Upper lobe of right lung (tissue), 1 donor: ENCODE data around the gene NFE2L1. TPM values are rescaled to one million over a fixed set of nuclear protein-coding genes. Genes with fewer than 3 reads are reported as not detected.

ENCODE experiments used
- ATAC-seq: fragments of 200-7000 bp; cut with Tn5 transposase; one replicate; pipeline ENCODE4 v1.9.1; 2020; ENCODE audit warnings: mild to moderate bottlenecking, moderate library complexity
- DNase-seq: peaks from one replicate; pipeline ENCODE4 v3.0.0-alpha.2; 2020
- H3K27ac ChIP-seq: fragments of 200-600 bp; one replicate; pipeline ENCODE4 v1.8.0; 2022
- H3K27me3 ChIP-seq: fragments of 200-600 bp; one replicate; pipeline ENCODE4 v1.8.0; 2022; ENCODE audit warnings: mild to moderate bottlenecking
- H3K36me3 ChIP-seq: fragments of 200-600 bp; one replicate; pipeline ENCODE4 v1.8.0; 2022
- H3K4me1 ChIP-seq: fragments of 200-600 bp; one replicate; pipeline ENCODE4 v1.8.0; 2022
- H3K4me3 ChIP-seq: fragments of 200-600 bp; one replicate; pipeline ENCODE4 v1.8.0; 2022; ENCODE audit warnings: mild to moderate bottlenecking
- H3K9me3 ChIP-seq: fragments of 200-600 bp; one replicate; pipeline ENCODE4 v1.8.0; 2022
- intact Hi-C: fragments of 100-400 bp; cut with DNase I; formaldehyde crosslinking; loops from one replicate; pipeline ENCODE4 v1.11.0; 2022
- total RNA-seq: library from RNA; stranded (reverse); fragmentation: NEBNext Ultra II Directional; extraction: Animal tissue kit (Norgen Biotek cat#: 25700); gene quantifications from one replicate; pipeline ENCODE4 v1.2.1, GENCODE V29; 2021
- TF ChIP-seq, protein P1 (sequence below): fragments of 200-600 bp; IDR thresholded peaks from one replicate; pipeline ENCODE4 v1.8.0; 2022; ENCODE audit warnings: antibody characterized with exemption
- donor health status: DM: no; HTN: yes; CAD: no; lungs with severe emphysema.

NFE2L1 gene
- total RNA-seq, 1 donor from 2014 or later: 201 TPM

DNA sequence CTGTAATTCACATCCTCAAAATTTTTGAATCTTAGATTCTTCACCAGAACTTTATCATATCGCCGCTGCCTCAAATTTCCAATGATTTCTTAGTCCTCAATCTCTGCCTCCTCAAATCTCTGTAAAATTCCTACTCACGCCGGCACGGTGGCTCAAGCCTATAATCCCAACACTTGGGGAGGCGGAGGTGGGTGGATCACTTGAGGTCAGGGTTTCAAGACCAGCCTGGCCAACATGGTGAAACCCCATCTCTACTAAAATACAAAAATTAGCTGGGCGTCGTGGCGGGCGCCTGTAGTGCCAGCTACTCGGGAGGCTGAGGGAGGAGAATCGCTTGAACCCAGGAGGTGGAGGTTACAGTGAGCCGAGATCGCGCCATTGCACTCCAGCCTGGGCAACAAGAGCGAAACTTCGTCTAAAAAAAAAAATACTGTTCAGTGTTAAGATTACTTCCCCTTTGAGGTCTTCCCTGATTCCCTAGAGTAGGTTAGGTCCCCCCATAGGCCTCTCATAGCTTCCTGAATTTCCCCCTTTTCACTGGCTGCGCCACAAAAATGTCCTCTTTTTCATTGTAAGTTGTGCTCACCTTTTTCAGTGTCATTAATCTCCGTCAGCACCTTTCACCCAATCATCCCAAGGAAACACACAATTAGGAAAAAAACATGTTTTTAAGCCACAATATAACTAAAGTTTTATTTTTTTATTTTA is 54.0 kb downstream of the NFE2L1 start:
- Histone ChIP-seq H3K4me1 (peaks cover 8% of the 10 kb centered on the region), H3K9me3 (no peaks in the 10 kb centered on the region), H3K36me3 (no peaks in the 10 kb centered on the region), H3K4me3 (peak overlapping the region; percentile 82), H3K27ac (no peak overlapping the region), H3K27me3 (no peaks in the 10 kb centered on the region)
- intact Hi-C loops: no loop called here
- DNase-seq (no peak), ATAC-seq (no peak)
- TF ChIP-seq, protein P1, sequence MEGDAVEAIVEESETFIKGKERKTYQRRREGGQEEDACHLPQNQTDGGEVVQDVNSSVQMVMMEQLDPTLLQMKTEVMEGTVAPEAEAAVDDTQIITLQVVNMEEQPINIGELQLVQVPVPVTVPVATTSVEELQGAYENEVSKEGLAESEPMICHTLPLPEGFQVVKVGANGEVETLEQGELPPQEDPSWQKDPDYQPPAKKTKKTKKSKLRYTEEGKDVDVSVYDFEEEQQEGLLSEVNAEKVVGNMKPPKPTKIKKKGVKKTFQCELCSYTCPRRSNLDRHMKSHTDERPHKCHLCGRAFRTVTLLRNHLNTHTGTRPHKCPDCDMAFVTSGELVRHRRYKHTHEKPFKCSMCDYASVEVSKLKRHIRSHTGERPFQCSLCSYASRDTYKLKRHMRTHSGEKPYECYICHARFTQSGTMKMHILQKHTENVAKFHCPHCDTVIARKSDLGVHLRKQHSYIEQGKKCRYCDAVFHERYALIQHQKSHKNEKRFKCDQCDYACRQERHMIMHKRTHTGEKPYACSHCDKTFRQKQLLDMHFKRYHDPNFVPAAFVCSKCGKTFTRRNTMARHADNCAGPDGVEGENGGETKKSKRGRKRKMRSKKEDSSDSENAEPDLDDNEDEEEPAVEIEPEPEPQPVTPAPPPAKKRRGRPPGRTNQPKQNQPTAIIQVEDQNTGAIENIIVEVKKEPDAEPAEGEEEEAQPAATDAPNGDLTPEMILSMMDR: no peak

DNA sequence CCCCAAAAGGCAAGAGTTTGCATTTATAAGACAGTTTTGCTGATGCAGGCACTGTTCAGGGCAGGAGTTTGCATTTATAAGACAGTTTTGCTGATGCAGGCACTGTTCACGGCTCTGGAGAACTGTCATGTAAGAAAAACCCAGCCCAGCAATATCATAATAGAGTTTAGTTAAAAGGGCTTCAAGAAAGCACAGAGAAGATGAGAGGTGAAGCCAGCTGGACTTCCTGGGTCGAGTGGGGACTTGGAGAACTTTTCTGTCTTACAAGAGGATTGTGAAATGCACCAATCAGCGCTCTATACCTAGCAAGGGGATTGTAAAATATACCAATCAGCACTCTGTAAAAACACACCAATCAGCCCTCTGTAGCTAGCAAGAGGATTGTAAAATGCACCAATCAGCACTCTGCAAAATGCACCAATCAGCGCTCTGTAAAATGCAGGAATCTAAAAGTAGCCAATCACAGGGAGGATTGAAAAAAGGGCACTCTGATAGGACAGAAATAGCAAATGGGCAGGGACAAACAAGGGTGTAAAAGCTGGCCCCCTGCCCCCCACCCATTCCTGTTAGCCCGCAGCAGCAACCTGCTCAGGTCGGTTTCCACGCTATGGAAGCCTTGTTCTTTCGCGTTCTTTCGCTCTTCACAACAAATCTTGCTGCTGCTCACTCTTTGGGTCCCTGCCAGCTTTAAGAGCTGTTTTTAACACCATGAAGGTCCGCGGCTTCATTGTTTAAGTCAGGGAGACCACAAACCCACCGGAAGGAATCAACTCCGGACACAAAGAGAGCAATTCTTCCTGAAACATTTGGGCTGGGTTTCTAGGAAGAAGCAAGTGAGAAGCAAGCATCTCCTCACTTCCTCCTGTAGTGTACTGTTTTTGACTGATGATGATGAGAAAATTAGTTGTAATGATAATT is 54.9 kb downstream of the NFE2L1 start:
- ATAC-seq: no peak
- no peaks in the 10 kb centered on the region for H3K36me3 ChIP-seq
- no peak overlapping the region for H3K27ac ChIP-seq
- no peaks in the 10 kb centered on the region for H3K27me3 ChIP-seq
- no peak for DNase-seq
- H3K4me3 ChIP-seq: no peak overlapping the region
- peaks cover 5% of the 10 kb centered on the region for H3K4me1 ChIP-seq
- TF ChIP-seq, protein P1: no peak
- intact Hi-C loops: no loop called here
- H3K9me3 ChIP-seq: no peaks in the 10 kb centered on the region

DNA sequence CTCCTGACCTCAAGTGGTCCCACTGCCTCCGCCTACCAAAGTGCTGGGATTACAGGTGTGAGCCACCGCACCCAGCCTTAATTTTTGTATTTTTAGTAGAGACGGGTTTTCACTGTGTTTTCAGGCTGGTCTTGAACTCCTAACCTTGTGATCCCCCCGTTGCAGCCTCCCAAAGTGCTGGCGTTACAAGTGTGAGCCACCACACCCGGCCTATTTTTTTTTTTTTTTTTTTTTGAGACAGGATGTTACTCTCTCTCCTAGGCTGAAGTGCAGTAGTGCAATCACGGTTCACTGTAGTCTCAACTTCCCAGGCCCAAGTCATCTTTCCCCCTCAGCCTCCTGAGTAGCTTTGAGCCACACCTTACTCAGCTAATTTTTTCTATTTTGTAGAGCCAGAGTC is 56.3 kb downstream of the NFE2L1 start:
- TF ChIP-seq, protein P1: no peak
- Histone ChIP-seq H3K4me1 (peaks cover 14% of the 10 kb centered on the region), H3K27ac (no peak overlapping the region), H3K4me3 (no peak overlapping the region), H3K36me3 (no peaks in the 10 kb centered on the region), H3K27me3 (no peaks in the 10 kb centered on the region), H3K9me3 (no peaks in the 10 kb centered on the region)
- intact Hi-C loops: no loop called here
- DNase-seq (no peak), ATAC-seq (no peak)

DNA sequence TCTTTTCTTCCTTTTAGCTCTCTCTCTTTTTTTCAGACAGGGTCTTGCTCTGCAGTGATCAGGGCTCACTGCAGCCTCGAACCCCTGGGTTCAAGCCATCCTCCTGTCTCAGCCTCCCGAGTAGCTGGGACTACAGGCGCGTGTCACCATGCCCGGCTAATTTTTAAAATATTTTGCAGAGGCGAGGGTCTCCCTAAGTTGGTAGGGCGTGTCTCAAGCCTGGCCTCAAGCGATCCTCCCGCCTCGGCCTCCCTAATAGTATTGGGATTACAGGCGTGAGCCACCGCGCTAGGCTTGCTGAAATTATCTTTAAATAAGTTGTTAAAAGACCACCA is 58.6 kb downstream of the NFE2L1 start:
- ATAC-seq (no peak), DNase-seq (no peak)
- Histone ChIP-seq H3K9me3 (no peaks in the 10 kb centered on the region), H3K4me3 (peak overlapping the region; percentile 92), H3K4me1 (peaks cover 21% of the 10 kb centered on the region), H3K36me3 (no peaks in the 10 kb centered on the region), H3K27me3 (no peaks in the 10 kb centered on the region), H3K27ac (peak overlapping the region; percentile 95)
- intact Hi-C loops: no loop called here
- TF ChIP-seq, protein P1: no peak

DNA sequence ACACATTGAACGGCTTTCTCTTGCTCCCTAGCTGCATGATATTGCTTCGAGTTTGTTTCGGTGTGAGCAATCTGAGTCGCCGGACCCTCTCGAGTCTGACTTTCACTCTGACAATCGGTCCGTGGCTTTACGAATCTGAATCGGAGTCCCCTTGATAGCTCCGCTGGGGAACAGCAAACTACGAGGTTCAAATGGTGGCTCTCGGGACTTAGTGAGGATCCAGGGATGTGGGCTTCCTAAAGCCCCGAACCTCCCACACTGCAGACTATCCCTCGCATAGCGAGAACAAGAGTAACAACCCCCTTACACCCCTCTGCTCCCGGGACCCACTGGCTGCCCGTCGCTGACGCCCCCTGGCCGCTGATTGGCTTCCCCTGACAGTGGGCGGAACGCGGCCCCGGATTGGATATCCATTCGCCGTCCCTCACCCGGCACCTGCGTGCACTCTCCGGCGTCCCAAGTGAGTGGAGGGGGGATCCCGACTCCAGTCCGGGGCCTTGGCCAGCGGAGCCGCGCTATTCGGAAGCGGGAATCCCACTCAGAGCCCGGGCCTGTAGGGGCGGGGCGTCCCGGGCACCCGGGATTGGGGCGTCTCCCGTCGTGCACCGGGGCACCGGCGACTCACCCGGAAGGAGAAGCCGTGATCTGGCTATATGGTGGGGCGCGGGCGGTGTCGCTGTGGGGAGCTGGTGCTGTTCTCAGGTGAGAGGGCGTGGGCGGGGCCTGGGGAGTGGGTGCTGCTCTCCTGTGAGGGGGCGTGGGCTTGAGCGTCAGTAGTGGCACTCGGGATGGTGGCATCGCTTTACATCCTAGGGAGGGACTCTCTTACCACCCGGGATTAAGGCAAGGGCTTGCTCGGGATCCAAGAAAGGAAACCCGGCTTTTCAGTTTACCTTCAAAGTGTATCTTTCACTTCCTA is 59.2 kb downstream of the NFE2L1 start, which contains the start of gene SNX11:
TSS of gene SNX11 (plus strand) at position 630 of the 919 bp plus-strand sequence. CDS start 4,278 bp downstream, outside the sequence.
- peaks cover 3% of the 10 kb centered on the region for H3K36me3 ChIP-seq
- H3K4me3 ChIP-seq: peak within 1 kb of the TSS; percentile 92
- TF ChIP-seq, protein P1: no peak
- intact Hi-C loops: no loop called here
- ATAC-seq (peak; percentile 97), DNase-seq (peak; percentile 97)
- H3K27me3 ChIP-seq: no peaks in the 10 kb centered on the region
- peaks cover 21% of the 10 kb centered on the region for H3K4me1 ChIP-seq
- H3K27ac ChIP-seq: peak within 1 kb of the TSS; percentile 95
- H3K9me3 ChIP-seq: no peaks in the 10 kb centered on the region
